ENCODE measurements around the gene ASCL2.
A peak's percentile ranks its signal among the peaks of the same experiment; 100 is the strongest.
"Not testable (repeated sequence)": the region's sequence is repeated elsewhere in the genome, so short reads cannot be mapped to it uniquely, and the experiment has no call there.

Gene ASCL2

GRCh38 chr11:2297623-2298030, 27.2 kb upstream of the ASCL2 start:
- DNase-seq (ENCODE audit: low read depth): no peak

GRCh38 chr11:2296913-2297622, 26.7 kb upstream of the ASCL2 start:
- no peak for DNase-seq (ENCODE audit: low read depth)

- no peak for DNase-seq (ENCODE audit: low read depth)
These were observed 25.9 kb upstream of the ASCL2 start for GRCh38 chr11:2295971-2296912.

GRCh38 chr11:2294926-2295290, 24.5 kb upstream of the ASCL2 start:
- no peak for DNase-seq (ENCODE audit: low read depth)

- DNase-seq (ENCODE audit: low read depth): no peak
These were observed 23.9 kb upstream of the ASCL2 start for GRCh38 chr11:2293984-2294925.

- DNase-seq (ENCODE audit: low read depth): no peak
These were observed 23.2 kb upstream of the ASCL2 start for GRCh38 chr11:2293531-2293971.

GRCh38 chr11:2290351-2290841, 20.0 kb upstream of the ASCL2 start:
- no peak for DNase-seq (ENCODE audit: low read depth)

GRCh38 chr11:2289859-2290258, 19.5 kb upstream of the ASCL2 start:
- DNase-seq (ENCODE audit: low read depth): no peak

- DNase-seq (ENCODE audit: low read depth): no peak
These were observed 19.0 kb upstream of the ASCL2 start for GRCh38 chr11:2289350-2289749.

GRCh38 chr11:2287091-2287490, 16.7 kb upstream of the ASCL2 start:
- no peak for DNase-seq (ENCODE audit: low read depth)

- DNase-seq (ENCODE audit: low read depth): not testable (repeated sequence)
These were observed 16.0 kb upstream of the ASCL2 start for GRCh38 chr11:2286350-2286749.

- DNase-seq (ENCODE audit: low read depth): no peak
These were observed 9.8 kb upstream of the ASCL2 start for GRCh38 chr11:2280208-2280607.

GRCh38 chr11:2277933-2278523, 7.6 kb upstream of the ASCL2 start:
- no peak for DNase-seq (ENCODE audit: low read depth)

GRCh38 chr11:2277008-2277346, 6.6 kb upstream of the ASCL2 start:
- peak; percentile 22 for DNase-seq (ENCODE audit: low read depth)

- DNase-seq (ENCODE audit: low read depth): no peak
These were observed 6.1 kb upstream of the ASCL2 start for GRCh38 chr11:2276280-2277007.

- DNase-seq (ENCODE audit: low read depth): no peak
These were observed 5.2 kb upstream of the ASCL2 start for GRCh38 chr11:2275334-2276279.

- DNase-seq (ENCODE audit: low read depth): no peak
These were observed 3.4 kb upstream of the ASCL2 start for GRCh38 chr11:2273771-2274170.

GRCh38 chr11:2273311-2273710, 2.9 kb upstream of the ASCL2 start:
- no peak for DNase-seq (ENCODE audit: low read depth)

- DNase-seq (ENCODE audit: low read depth): no peak
These were observed 2.5 kb upstream of the ASCL2 start for GRCh38 chr11:2272946-2273280.

All from EH (cell line).